Spleen (tissue), 7 donors: ENCODE results near the gene TKFC.

Experiments used
- CTCF ChIP-seq, 11 experiments: fragments of 200-600 bp in 7 of 11; fragments of 450-650 bp in 4 of 11; sonication (generic) in 4 of 11; IDR thresholded peaks in 8 of 11; conservative IDR thresholded peaks in 3 of 11; 1 replicate in 7 of 11; 2 replicates in 4 of 11; pipeline versions ENCODE4 v1.4.0 to v1.8.0; 2016 to 2021; ENCODE audit warnings: antibody characterized with exemption in 11 of 11, inconsistent platforms in 4 of 11, mild to moderate bottlenecking in 1 of 11
- POLR2A ChIP-seq, 3 donors: fragments of 450-650 bp; IDR thresholded peaks; one replicate each; pipeline ENCODE4 v1.5.1; 2017; ENCODE audit warnings: antibody characterized with exemption in 3 of 3, mild to moderate bottlenecking in 1 of 3
- donor health status: DM: no; HTN: no; CAD: no; lungs with moderate emphysema.
- donor health status: DM: no; HTN: no; CAD: no.
- donor health status: DM: no; HTN: no; CAD: no.

- TF ChIP-seq CTCF (IDR thresholded peaks at IDR 0.05 in 8 of 11, conservative IDR thresholded peaks at IDR 0.05 in 3 of 11) = no peak
- no peak for TF ChIP-seq POLR2A (IDR thresholded peaks at IDR 0.05)
Measured at GRCh38 chr11:61287338-61287977, 45.6 kb upstream of the TKFC start.
